ENCODE measurements around the gene GRIK3. TPM values are rescaled to one million over a fixed set of nuclear protein-coding genes. Genes with fewer than 3 reads are reported as not detected.

The GRIK3 gene
- total RNA-seq, 1 experiment from 2014 or later, result not detected

DNA sequence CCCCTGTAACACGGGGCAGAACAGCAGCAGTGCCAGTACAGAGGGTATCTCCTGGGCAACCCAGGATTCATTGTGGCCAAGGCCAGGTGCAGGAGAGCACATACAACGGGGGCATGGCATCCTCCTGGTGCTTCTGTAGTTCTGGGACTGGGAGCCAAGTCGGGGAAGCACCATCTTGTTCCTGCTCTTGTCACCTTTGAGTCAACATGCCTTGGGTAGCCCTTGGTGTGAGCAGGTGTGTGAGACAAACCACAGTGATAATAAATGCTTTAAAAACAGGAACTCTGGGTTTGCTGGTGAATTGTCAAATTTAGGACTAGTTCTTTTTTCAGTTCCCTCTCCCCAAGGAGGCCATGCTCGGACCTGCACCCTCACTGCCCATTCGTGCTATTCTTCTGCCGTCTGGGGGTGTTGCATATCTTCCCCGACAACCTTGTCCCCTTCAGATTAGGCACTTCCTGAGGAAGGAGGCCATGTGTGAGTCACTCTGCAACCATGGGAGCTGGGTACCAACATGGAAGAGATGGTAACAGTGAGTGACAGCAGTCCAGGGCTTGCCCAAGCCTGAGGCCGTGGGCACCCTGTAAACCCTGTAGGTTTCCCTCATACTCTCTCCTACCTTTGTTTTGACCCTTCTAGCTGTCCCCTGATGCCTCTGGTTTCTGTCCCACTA is 150.2 kb downstream of the GRIK3 start:
- intact Hi-C loops (cut with micrococcal nuclease), result no loop called here
- Histone ChIP-seq H3K4me1 (ENCODE audit: insufficient read depth, low read length) (no peaks in the 10 kb centered on the region), H3K9me3 (ENCODE audit: low read length) (no peaks in the 10 kb centered on the region), H3K4me2 (ENCODE audit: low read length) (no peak overlapping the region), H3K79me2 (ENCODE audit: low read length) (no peaks in the 10 kb centered on the region), H3K9me2 (replicated peaks; ENCODE audit: low read length) (no peaks in the 10 kb centered on the region), H3K27me3 (ENCODE audit: low read length) (peaks cover 36% of the 10 kb centered on the region), H3K27ac (ENCODE audit: low read length) (no peak overlapping the region), H3K36me3 (ENCODE audit: low read depth, low read length) (no peaks in the 10 kb centered on the region), H3K4me3 (ENCODE audit: low read length) (no peak overlapping the region), H2AFZ (ENCODE audit: low read length) (no peak overlapping the region), H4K20me1 (ENCODE audit: low read length) (no peaks in the 10 kb centered on the region), H3F3A (ENCODE audit: low read length, unreplicated experiment) (no peaks in the 10 kb centered on the region), H3K9ac (ENCODE audit: low read length) (no peak overlapping the region)
- DNase-seq (no peak), ATAC-seq (no peak)
- no TSS peak for BruUV-seq (replicated peaks)
- ChIA-PET POLR2A (ENCODE audit: unreplicated experiment) (no interaction called here), CTCF (no interaction called here)
- TF ChIP-seq EZH2phosphoT487 (IDR thresholded peaks at IDR 0.05; ENCODE audit: borderline replicate concordance, low read length) (no peak), EZH2 (IDR thresholded peaks at IDR 0.05; ENCODE audit: low read length, unreplicated experiment) (no peak)
- TF ChIP-seq, protein P1, sequence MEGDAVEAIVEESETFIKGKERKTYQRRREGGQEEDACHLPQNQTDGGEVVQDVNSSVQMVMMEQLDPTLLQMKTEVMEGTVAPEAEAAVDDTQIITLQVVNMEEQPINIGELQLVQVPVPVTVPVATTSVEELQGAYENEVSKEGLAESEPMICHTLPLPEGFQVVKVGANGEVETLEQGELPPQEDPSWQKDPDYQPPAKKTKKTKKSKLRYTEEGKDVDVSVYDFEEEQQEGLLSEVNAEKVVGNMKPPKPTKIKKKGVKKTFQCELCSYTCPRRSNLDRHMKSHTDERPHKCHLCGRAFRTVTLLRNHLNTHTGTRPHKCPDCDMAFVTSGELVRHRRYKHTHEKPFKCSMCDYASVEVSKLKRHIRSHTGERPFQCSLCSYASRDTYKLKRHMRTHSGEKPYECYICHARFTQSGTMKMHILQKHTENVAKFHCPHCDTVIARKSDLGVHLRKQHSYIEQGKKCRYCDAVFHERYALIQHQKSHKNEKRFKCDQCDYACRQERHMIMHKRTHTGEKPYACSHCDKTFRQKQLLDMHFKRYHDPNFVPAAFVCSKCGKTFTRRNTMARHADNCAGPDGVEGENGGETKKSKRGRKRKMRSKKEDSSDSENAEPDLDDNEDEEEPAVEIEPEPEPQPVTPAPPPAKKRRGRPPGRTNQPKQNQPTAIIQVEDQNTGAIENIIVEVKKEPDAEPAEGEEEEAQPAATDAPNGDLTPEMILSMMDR (conservative IDR thresholded peaks at IDR 0.05; ENCODE audit: low read depth, low read length), result no peak

DNA sequence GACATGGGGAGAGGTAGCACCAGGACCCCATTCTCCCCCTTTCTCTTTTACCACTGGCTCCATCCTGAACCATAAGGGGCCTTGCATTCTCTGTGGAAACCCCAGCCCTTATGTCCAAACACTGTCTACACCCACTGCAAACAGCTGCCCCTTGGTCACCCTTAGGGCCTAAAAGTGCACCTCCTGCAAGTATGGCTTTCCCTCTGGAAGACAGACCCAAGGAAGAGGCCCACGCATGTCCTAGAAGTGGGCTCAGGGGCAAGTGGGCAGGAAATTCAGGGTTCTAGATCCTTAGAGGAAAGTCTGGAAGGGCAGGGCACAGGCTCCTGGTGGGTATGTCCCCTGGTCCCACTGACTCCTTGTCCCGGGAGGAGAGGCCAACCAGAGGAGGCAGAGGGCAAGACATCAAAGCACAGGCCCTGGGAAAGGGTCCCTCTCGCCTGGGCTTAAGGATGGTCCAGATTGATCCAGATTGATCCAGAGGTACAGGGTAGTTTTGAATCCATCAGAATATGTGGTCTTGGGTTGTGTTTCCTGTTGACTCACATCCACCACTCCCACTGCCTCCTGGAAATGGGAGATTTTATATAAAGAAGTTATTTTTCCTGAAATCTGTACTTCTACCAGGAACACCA is 150.9 kb downstream of the GRIK3 start:
- intact Hi-C loops (cut with micrococcal nuclease), result no loop called here
- ChIA-PET POLR2A (ENCODE audit: unreplicated experiment) (no interaction called here), CTCF (no interaction called here)
- Histone ChIP-seq H3K79me2 (ENCODE audit: low read length) (no peaks in the 10 kb centered on the region), H3K4me1 (ENCODE audit: insufficient read depth, low read length) (no peaks in the 10 kb centered on the region), H3K9me2 (replicated peaks; ENCODE audit: low read length) (no peaks in the 10 kb centered on the region), H3K9ac (ENCODE audit: low read length) (no peak overlapping the region), H3K27me3 (ENCODE audit: low read length) (peaks cover 36% of the 10 kb centered on the region), H3K36me3 (ENCODE audit: low read depth, low read length) (no peaks in the 10 kb centered on the region), H3K4me3 (ENCODE audit: low read length) (no peak overlapping the region), H3F3A (ENCODE audit: low read length, unreplicated experiment) (no peaks in the 10 kb centered on the region), H3K4me2 (ENCODE audit: low read length) (no peak overlapping the region), H3K9me3 (ENCODE audit: low read length) (no peaks in the 10 kb centered on the region), H4K20me1 (ENCODE audit: low read length) (no peaks in the 10 kb centered on the region), H3K27ac (ENCODE audit: low read length) (no peak overlapping the region), H2AFZ (ENCODE audit: low read length) (no peak overlapping the region)
- ATAC-seq (no peak), DNase-seq (no peak)
- no TSS peak for BruUV-seq (replicated peaks)
- TF ChIP-seq, protein P1 (conservative IDR thresholded peaks at IDR 0.05; ENCODE audit: low read depth, low read length), result no peak
- TF ChIP-seq EZH2phosphoT487 (IDR thresholded peaks at IDR 0.05; ENCODE audit: borderline replicate concordance, low read length), result no peak
- no peak for TF ChIP-seq EZH2 (IDR thresholded peaks at IDR 0.05; ENCODE audit: low read length, unreplicated experiment)
